Neural cell (in vitro differentiated cells): Measurements from ENCODE around the gene NFXL1. TPM values are rescaled to one million over a fixed set of nuclear protein-coding genes. Genes with fewer than 3 reads are reported as not detected.

Experiments
- H2AFZ ChIP-seq: fragments of 200-600, 300-800 bp; sonication (generic), shearing (Covaris generic); 2 replicates; pipeline ENCODE4 v1.6.0; 2014; ENCODE audit warnings: low read depth, mild to moderate bottlenecking, antibody characterized with exemption, low read length, moderate library complexity
- H3F3A ChIP-seq: fragments of 200-600 bp; shearing (Covaris generic); 2 replicates; pipeline ENCODE4 v1.6.1; 2016; ENCODE audit warnings: mild to moderate bottlenecking, moderate library complexity, mixed read lengths, antibody characterized with exemption, low read length; ENCODE audit not compliant: insufficient read depth, poor library complexity, severe bottlenecking
- H3K27ac ChIP-seq: fragments of 200-600, 300-800 bp; sonication (generic), shearing (Covaris generic); 2 replicates; pipeline ENCODE4 v1.5.1; 2014; ENCODE audit warnings: mild to moderate bottlenecking, low read length, moderate library complexity
- H3K27me3 ChIP-seq: fragments of 300-800, 200-600 bp; sonication (generic), shearing (Covaris generic); 2 replicates; pipeline ENCODE4 v1.6.0; 2014; ENCODE audit warnings: mild to moderate bottlenecking, low read depth, low read length, moderate library complexity; ENCODE audit not compliant: insufficient read depth
- H3K36me3 ChIP-seq: fragments of 300-800, 200-600 bp; sonication (generic), shearing (Covaris generic); 2 replicates; pipeline ENCODE4 v1.5.1; 2014; ENCODE audit warnings: mild to moderate bottlenecking, antibody characterized with exemption, low read length, moderate library complexity; ENCODE audit not compliant: insufficient read depth
- H3K4me2 ChIP-seq: fragments of 300-800, 200-600 bp; sonication (generic), shearing (Covaris generic); 2 replicates; pipeline ENCODE4 v1.6.0; 2014; ENCODE audit warnings: mild to moderate bottlenecking, low read length
- H3K4me3 ChIP-seq: fragments of 300-800, 200-600 bp; sonication (generic), shearing (Covaris generic); 2 replicates; pipeline ENCODE4 v1.5.1; 2014; ENCODE audit warnings: mild to moderate bottlenecking, low read length, moderate library complexity
- H3K79me2 ChIP-seq: fragments of 200-600 bp; shearing (Covaris generic); replicated peaks from 2 replicates; pipeline ENCODE4 v1.6.0; 2014; ENCODE audit warnings: mild to moderate bottlenecking, low read length, moderate library complexity; ENCODE audit not compliant: insufficient read depth
- H3K9ac ChIP-seq: fragments of 300-800, 200-600 bp; sonication (generic), shearing (Covaris generic); 2 replicates; pipeline ENCODE4 v1.6.1; 2016; ENCODE audit warnings: mild to moderate bottlenecking, low read length, mixed read lengths
- H3K9me2 ChIP-seq: fragments of 200-600 bp; shearing (Covaris generic); 2 replicates; pipeline ENCODE4 v1.6.1; 2016; ENCODE audit warnings: mild to moderate bottlenecking, low read length, mixed read lengths; ENCODE audit not compliant: insufficient read depth
- H3K9me3 ChIP-seq: fragments of 200-600, 300-800 bp; sonication (generic), shearing (Covaris generic); 2 replicates; pipeline ENCODE4 v1.6.1; 2016; ENCODE audit warnings: mild to moderate bottlenecking, mixed run types, low read length, moderate library complexity, mixed read lengths
- H4K20me1 ChIP-seq: fragments of 200-600 bp; shearing (Covaris generic); 2 replicates; pipeline ENCODE4 v1.6.1; 2016; ENCODE audit warnings: mild to moderate bottlenecking, mixed run types; ENCODE audit not compliant: insufficient read depth
- EP300 ChIP-seq: fragments of 450-650 bp; conservative IDR thresholded peaks from 2 replicates; pipeline ENCODE4 v1.6.1; 2014; ENCODE audit warnings: antibody characterized with exemption, mild to moderate bottlenecking, moderate library complexity; ENCODE audit not compliant: poor library complexity, severe bottlenecking
- EZH2 ChIP-seq: fragments of 200-600, 300-800 bp; shearing (Covaris generic), sonication (generic); IDR thresholded peaks from 2 replicates; pipeline ENCODE4 v1.6.1; 2014; ENCODE audit warnings: antibody characterized with exemption, low read length, borderline replicate concordance, mild to moderate bottlenecking; ENCODE audit not compliant: insufficient read depth, poor library complexity, severe bottlenecking
- MXI1 ChIP-seq: fragments of 450-650 bp; conservative IDR thresholded peaks from 2 replicates; pipeline ENCODE4 v1.6.1; 2014; ENCODE audit warnings: antibody characterized with exemption, mild to moderate bottlenecking; ENCODE audit not compliant: poor library complexity, severe bottlenecking
- SMC3 ChIP-seq: fragments of 450-650 bp; conservative IDR thresholded peaks from 2 replicates; pipeline ENCODE4 v1.6.1; 2014; ENCODE audit warnings: antibody characterized with exemption, mild to moderate bottlenecking, moderate library complexity; ENCODE audit not compliant: poor library complexity
- polyA plus RNA-seq: library from polyadenylated mRNA; depleted of rRNA; stranded (reverse); fragments of >200 nt; gene quantifications from 2 replicates; pipeline ENCODE4 v1.2.3, GENCODE V29; 2014
- TF ChIP-seq, protein P1 (sequence below): IDR thresholded peaks from 2 replicates; pipeline ENCODE4 v1.6.1; 2012; ENCODE audit warnings: borderline replicate concordance
- TF ChIP-seq, protein P2 (sequence below): fragments of 450-650 bp; IDR thresholded peaks from 2 replicates; pipeline ENCODE4 v1.5.1; 2014; ENCODE audit warnings: antibody characterized with exemption, mild to moderate bottlenecking, moderate library complexity; ENCODE audit not compliant: poor library complexity, severe bottlenecking

The NFXL1 gene
- polyA plus RNA-seq, 1 donor from 2014 or later, result 15.8 TPM

GRCh38 chr4:47873877-47874541 lies 40.4 kb downstream of the NFXL1 start:
- Histone ChIP-seq H3K27me3 (no peaks in the 10 kb centered on the region), H2AFZ (no peak overlapping the region), H3K9me2 (no peaks in the 10 kb centered on the region), H3K79me2 (no peaks in the 10 kb centered on the region), H4K20me1 (no peaks in the 10 kb centered on the region), H3K9me3 (peaks cover 5% of the 10 kb centered on the region), H3F3A (no peaks in the 10 kb centered on the region), H3K4me3 (no peak overlapping the region), H3K27ac (no peak overlapping the region), H3K9ac (no peak overlapping the region), H3K36me3 (peaks cover 10% of the 10 kb centered on the region), H3K4me2 (no peak overlapping the region)
- TF ChIP-seq EP300, result no peak
- TF ChIP-seq, protein P1, sequence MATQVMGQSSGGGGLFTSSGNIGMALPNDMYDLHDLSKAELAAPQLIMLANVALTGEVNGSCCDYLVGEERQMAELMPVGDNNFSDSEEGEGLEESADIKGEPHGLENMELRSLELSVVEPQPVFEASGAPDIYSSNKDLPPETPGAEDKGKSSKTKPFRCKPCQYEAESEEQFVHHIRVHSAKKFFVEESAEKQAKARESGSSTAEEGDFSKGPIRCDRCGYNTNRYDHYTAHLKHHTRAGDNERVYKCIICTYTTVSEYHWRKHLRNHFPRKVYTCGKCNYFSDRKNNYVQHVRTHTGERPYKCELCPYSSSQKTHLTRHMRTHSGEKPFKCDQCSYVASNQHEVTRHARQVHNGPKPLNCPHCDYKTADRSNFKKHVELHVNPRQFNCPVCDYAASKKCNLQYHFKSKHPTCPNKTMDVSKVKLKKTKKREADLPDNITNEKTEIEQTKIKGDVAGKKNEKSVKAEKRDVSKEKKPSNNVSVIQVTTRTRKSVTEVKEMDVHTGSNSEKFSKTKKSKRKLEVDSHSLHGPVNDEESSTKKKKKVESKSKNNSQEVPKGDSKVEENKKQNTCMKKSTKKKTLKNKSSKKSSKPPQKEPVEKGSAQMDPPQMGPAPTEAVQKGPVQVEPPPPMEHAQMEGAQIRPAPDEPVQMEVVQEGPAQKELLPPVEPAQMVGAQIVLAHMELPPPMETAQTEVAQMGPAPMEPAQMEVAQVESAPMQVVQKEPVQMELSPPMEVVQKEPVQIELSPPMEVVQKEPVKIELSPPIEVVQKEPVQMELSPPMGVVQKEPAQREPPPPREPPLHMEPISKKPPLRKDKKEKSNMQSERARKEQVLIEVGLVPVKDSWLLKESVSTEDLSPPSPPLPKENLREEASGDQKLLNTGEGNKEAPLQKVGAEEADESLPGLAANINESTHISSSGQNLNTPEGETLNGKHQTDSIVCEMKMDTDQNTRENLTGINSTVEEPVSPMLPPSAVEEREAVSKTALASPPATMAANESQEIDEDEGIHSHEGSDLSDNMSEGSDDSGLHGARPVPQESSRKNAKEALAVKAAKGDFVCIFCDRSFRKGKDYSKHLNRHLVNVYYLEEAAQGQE, result no peak
- TF ChIP-seq, protein P2, sequence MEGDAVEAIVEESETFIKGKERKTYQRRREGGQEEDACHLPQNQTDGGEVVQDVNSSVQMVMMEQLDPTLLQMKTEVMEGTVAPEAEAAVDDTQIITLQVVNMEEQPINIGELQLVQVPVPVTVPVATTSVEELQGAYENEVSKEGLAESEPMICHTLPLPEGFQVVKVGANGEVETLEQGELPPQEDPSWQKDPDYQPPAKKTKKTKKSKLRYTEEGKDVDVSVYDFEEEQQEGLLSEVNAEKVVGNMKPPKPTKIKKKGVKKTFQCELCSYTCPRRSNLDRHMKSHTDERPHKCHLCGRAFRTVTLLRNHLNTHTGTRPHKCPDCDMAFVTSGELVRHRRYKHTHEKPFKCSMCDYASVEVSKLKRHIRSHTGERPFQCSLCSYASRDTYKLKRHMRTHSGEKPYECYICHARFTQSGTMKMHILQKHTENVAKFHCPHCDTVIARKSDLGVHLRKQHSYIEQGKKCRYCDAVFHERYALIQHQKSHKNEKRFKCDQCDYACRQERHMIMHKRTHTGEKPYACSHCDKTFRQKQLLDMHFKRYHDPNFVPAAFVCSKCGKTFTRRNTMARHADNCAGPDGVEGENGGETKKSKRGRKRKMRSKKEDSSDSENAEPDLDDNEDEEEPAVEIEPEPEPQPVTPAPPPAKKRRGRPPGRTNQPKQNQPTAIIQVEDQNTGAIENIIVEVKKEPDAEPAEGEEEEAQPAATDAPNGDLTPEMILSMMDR, result no peak

GRCh38 chr4:47863486-47863885 lies 50.9 kb downstream of the NFXL1 start:
- Histone ChIP-seq H3K27ac (no peak overlapping the region), H2AFZ (no peak overlapping the region), H3K4me3 (no peak overlapping the region), H3K4me2 (no peak overlapping the region), H3K9me3 (no peaks in the 10 kb centered on the region), H3K9ac (no peak overlapping the region), H3F3A (no peaks in the 10 kb centered on the region), H3K27me3 (no peaks in the 10 kb centered on the region), H3K79me2 (no peaks in the 10 kb centered on the region), H3K9me2 (no peaks in the 10 kb centered on the region), H4K20me1 (no peaks in the 10 kb centered on the region), H3K36me3 (no peaks in the 10 kb centered on the region)
- no peak for TF ChIP-seq SMC3

- H3K27me3 ChIP-seq, result no peaks in the 10 kb centered on the region
- no peaks in the 10 kb centered on the region for H3K36me3 ChIP-seq
- H3K9me2 ChIP-seq, result no peaks in the 10 kb centered on the region
- H3K79me2 ChIP-seq, result no peaks in the 10 kb centered on the region
- TF ChIP-seq, protein P1, result no peak
- TF ChIP-seq MXI1 (no peak), EZH2 (no peak), EP300 (no peak)
- TF ChIP-seq, protein P2, result no peak
- no peak overlapping the region for H3K27ac ChIP-seq
- no peaks in the 10 kb centered on the region for H4K20me1 ChIP-seq
- no peak overlapping the region for H3K4me3 ChIP-seq
- no peak overlapping the region for H3K4me2 ChIP-seq
- H3F3A ChIP-seq, result no peaks in the 10 kb centered on the region
- no peak overlapping the region for H3K9ac ChIP-seq
- H3K9me3 ChIP-seq, result no peaks in the 10 kb centered on the region
- no peak overlapping the region for H2AFZ ChIP-seq
These were observed 52.1 kb downstream of the NFXL1 start for GRCh38 chr4:47862297-47862696.
